Stimulated activated effector memory CD8-positive, alpha-beta T cell treated with anti-CD3 and anti-CD28 coated beads, Interleukin-12 subunit alpha, Interleukin-12 subunit beta, amount 100 ng/mL, for 72 hours (primary cell): Measurements from ENCODE around the gene PARP8.
A peak's percentile ranks its signal among the peaks of the same experiment; 100 is the strongest.
"Not testable (repeated sequence)": the region's sequence is repeated elsewhere in the genome, so short reads cannot be mapped to it uniquely, and the experiment has no call there.

ENCODE experiments used
- ATAC-seq: fragments of 150-1000 bp; cut with Tn5 transposase; 2 replicates; pipeline ENCODE4 v1.10.0; 2021
- DNase-seq, 2 donors: peaks; one replicate each; pipeline ENCODE4 v3.0.0; 2021 to 2022; ENCODE audit warnings: low spot score in 2 of 2
- H3K27ac Mint-ChIP-seq: one replicate; pipeline ENCODE4 v1.8.0; 2022; ENCODE audit warnings: mild to moderate bottlenecking, mixed read lengths
- H3K36me3 Mint-ChIP-seq: one replicate; pipeline ENCODE4 v1.8.0; 2022; ENCODE audit warnings: mild to moderate bottlenecking, mixed read lengths
- H3K4me1 Mint-ChIP-seq: one replicate; pipeline ENCODE4 v1.8.0; 2022; ENCODE audit warnings: mixed read lengths
- H3K4me3 Mint-ChIP-seq: one replicate; pipeline ENCODE4 v1.8.0; 2022; ENCODE audit warnings: mild to moderate bottlenecking, mixed read lengths
- H3K9me3 Mint-ChIP-seq: one replicate; pipeline ENCODE4 v1.8.0; 2022; ENCODE audit warnings: mixed read lengths

The PARP8 gene

DNA sequence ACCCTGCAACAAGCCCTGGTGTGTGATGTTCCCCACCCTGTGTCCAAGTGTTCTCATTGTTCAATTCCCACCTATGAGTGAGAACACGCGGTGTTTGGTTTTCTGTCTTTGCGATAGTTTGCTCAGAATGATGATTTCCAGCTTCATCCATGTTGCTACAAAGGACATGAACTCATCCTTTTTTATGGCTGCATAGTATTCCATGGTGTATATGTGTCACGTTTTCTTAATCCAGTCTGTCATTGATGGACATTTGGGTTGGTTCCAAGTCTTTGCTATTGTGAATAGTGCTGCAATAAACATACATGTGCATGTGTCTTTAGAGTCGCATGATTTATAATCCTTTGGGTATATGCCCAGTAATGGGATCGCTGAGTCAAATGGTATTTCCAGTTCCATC is 145.3 kb downstream of the PARP8 start:
- not testable (repeated sequence) for H3K27ac Mint-ChIP-seq, DNase-seq, H3K9me3 Mint-ChIP-seq, H3K4me3 Mint-ChIP-seq, ATAC-seq
- Mint-ChIP-seq H3K4me1 (peaks cover 19% of the 10 kb centered on the region), H3K36me3 (peaks cover 70% of the 10 kb centered on the region)

DNA sequence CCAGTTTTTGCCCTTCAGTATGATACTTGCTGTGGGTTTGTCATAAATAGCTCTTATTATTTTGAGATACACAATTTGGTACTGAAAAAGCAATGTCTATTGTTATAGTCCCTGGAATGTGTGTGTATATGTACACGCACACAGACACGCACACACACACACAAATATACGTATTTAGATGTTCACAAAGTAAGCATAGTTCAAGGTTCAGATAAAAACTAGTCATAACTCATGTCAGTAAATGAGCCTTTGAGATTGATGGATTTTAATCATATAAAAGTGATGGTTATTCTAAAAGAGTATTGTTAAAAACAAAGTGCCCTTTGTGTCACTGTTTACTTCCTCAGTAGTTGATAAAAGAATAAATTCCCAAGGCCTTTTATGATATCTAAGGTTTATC is 147.3 kb downstream of the PARP8 start:
- DNase-seq (no peak), ATAC-seq (no peak)
- Mint-ChIP-seq H3K36me3 (peaks cover 73% of the 10 kb centered on the region), H3K27ac (peak overlapping the region; percentile 17), H3K9me3 (no peaks in the 10 kb centered on the region), H3K4me1 (no peaks in the 10 kb centered on the region), H3K4me3 (no peak overlapping the region)

DNA sequence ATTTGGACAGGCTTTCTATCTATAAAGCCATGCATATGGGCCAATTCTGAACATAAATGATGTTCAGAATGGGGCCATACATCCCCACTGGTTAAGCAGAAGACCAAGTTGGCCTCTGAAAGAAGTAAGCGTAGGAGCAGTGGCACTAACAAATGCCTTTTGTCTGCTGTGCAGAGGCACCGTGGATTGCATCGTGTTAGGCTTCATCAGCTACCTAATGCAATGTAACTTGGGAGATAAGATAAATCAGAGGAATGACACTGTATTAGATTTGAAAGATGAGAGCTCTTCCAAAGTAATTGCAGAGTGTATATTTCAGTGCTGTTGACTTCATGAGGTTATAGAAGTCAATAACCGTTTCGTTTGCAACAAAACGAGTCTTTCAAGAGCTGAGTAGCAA is 148.1 kb downstream of the PARP8 start:
- DNase-seq: no peak
- H3K9me3 Mint-ChIP-seq: no peaks in the 10 kb centered on the region
- H3K4me1 Mint-ChIP-seq: no peaks in the 10 kb centered on the region
- no peak overlapping the region for H3K4me3 Mint-ChIP-seq
- H3K27ac Mint-ChIP-seq: peak overlapping the region; percentile 17
- H3K36me3 Mint-ChIP-seq: peaks cover 74% of the 10 kb centered on the region
- ATAC-seq: no peak

DNA sequence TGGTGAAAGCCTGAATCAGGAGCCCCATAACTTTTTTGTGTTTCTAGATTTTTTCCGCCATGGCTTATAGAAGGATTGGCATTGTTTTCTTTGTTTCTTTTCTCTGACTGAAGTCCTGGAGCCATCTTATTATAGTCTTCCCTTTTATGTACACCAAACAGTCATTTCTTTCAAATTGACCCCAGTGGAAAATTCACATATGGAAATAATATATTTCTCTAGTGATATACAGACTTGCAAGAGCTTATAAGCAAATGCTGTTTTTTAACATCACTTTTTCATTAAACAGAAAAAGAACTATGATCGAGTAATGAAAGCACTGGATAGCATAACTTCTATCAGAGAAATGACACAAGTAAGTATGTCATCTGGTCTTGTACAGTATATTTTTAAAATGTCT is 155.6 kb downstream of the PARP8 start:
- Mint-ChIP-seq H3K4me3 (no peak overlapping the region), H3K4me1 (peaks cover 6% of the 10 kb centered on the region), H3K27ac (peak overlapping the region; percentile 0), H3K36me3 (peaks cover 89% of the 10 kb centered on the region), H3K9me3 (no peaks in the 10 kb centered on the region)
- no peak for DNase-seq
- no peak for ATAC-seq

DNA sequence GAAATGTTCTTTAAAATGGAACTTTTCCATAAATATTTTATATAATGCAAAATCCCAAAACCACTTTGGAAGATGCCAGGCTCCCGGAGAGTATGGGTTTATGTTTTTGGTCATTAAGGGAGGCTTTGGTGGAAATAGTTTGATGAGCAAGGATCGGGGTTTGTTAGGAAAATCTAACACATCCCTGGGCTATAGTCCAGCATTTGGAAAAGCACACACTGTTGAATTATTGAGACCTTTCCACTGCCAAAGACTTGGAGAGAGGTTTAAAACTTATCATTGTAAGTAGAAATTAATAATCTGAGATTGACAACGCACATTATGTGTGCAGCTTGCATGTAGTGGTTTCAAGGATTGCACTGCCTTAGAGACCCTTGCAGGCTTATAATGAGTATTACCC is 156.3 kb downstream of the PARP8 start:
- no peak overlapping the region for H3K27ac Mint-ChIP-seq
- H3K4me1 Mint-ChIP-seq: peaks cover 6% of the 10 kb centered on the region
- no peak overlapping the region for H3K4me3 Mint-ChIP-seq
- peaks cover 89% of the 10 kb centered on the region for H3K36me3 Mint-ChIP-seq
- ATAC-seq (no peak), DNase-seq (no peak)
- H3K9me3 Mint-ChIP-seq: no peaks in the 10 kb centered on the region

DNA sequence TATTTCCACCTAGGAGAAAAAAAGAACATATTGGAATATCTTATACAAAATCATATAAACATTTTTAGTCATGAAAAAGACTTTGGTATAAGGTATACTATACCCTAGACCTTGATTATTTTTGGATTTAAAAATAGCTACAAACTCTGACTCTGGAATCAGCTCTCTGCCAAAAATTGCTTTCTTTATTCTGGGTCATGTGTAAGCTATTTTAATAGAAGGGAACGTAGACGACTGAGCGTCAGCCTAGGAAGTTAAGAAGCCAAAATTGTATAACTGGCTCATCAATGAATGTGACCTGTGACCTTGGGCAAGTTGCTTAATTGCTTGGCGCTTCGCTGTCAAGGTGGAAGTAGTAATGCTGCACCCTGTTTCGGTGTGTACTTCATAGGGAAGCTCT is 157.1 kb downstream of the PARP8 start:
- no peaks in the 10 kb centered on the region for H3K9me3 Mint-ChIP-seq
- H3K27ac Mint-ChIP-seq: peak overlapping the region; percentile 63
- DNase-seq: no peak
- H3K4me3 Mint-ChIP-seq: no peak overlapping the region
- peaks cover 89% of the 10 kb centered on the region for H3K36me3 Mint-ChIP-seq
- H3K4me1 Mint-ChIP-seq: peaks cover 6% of the 10 kb centered on the region
- ATAC-seq: no peak

DNA sequence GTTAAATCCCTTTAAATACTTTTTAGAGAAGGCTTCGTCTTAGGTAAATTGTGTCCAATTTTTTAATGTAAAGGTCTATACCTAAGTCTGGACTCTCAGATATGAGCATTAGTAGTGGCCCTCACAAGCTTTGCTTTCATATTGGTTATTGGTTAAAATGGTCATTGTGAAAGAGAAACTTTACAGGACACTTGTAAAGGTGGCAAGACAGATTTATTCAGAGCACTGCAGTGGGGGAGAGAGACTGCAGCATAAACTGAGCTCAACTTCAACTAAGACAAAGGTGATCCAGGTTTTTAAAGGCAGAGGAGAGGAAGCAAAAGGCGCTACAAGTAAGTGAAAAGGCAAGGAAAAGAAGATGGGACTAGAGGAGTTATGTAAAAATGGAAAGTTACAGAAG is 157.7 kb downstream of the PARP8 start:
- H3K36me3 Mint-ChIP-seq: peaks cover 92% of the 10 kb centered on the region
- H3K4me1 Mint-ChIP-seq: peaks cover 6% of the 10 kb centered on the region
- H3K27ac Mint-ChIP-seq: peak overlapping the region; percentile 63
- ATAC-seq (no peak), DNase-seq (no peak)
- H3K9me3 Mint-ChIP-seq: no peaks in the 10 kb centered on the region
- no peak overlapping the region for H3K4me3 Mint-ChIP-seq

DNA sequence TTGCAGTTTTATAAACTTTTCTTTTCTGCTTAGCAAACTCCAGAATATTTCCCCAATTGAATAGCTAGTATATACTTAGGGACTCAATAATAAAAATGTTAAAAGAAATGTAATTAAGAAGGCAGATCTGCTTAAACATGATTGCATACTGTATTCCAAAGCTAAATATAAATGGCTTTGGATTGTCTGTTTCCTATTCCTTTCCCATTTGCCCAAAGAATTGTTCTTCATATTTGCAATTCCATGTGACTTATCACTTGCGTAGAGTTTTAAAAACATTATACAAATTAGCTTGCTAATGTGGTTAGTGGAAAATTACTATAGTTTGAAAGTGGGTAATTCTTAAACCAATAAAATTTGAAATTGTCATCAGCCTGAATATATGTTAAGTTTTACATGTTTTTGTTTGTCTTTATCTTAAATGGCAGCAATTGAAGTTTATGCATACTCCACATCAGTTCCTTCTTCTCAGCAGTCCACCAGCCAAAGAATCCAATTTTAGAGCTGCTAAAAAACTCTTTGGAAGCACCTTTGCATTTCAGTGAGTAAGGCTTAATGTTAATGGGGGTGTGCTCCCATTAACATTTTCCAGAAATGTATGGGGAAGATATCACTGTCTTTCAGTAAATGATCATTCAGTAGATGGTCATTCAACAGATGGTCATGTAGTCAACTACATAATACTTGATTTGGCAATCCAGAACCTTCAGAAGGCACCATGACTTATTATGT is 161.2 kb downstream of the PARP8 start:
- no peak overlapping the region for H3K4me3 Mint-ChIP-seq
- H3K4me1 Mint-ChIP-seq: peaks cover 6% of the 10 kb centered on the region
- H3K27ac Mint-ChIP-seq: peak overlapping the region; percentile 26
- peaks cover 100% of the 10 kb centered on the region for H3K36me3 Mint-ChIP-seq
- DNase-seq: no peak
- ATAC-seq: no peak
- no peaks in the 10 kb centered on the region for H3K9me3 Mint-ChIP-seq

DNA sequence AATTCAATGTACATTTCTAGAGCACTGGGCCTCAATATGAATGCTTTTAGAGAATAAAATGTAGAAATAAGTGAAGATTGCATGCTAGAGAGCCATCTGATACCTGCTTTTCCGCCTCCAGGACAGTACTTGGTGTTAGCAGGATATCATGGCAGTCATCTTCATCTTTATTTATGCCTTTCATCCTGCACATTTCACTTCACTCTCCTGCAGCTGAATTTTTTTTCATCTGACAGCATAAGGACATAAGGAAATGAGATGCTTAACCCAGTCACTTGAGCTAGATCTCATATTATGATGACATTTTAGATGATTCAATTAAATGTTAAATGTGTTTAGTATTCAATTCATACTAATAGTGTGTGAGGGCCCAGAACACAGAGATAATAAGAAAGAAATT is 162.6 kb downstream of the PARP8 start:
- peaks cover 5% of the 10 kb centered on the region for H3K4me1 Mint-ChIP-seq
- no peak overlapping the region for H3K4me3 Mint-ChIP-seq
- DNase-seq (no peak), ATAC-seq (no peak)
- peak overlapping the region; percentile 26 for H3K27ac Mint-ChIP-seq
- peaks cover 100% of the 10 kb centered on the region for H3K36me3 Mint-ChIP-seq
- no peaks in the 10 kb centered on the region for H3K9me3 Mint-ChIP-seq

DNA sequence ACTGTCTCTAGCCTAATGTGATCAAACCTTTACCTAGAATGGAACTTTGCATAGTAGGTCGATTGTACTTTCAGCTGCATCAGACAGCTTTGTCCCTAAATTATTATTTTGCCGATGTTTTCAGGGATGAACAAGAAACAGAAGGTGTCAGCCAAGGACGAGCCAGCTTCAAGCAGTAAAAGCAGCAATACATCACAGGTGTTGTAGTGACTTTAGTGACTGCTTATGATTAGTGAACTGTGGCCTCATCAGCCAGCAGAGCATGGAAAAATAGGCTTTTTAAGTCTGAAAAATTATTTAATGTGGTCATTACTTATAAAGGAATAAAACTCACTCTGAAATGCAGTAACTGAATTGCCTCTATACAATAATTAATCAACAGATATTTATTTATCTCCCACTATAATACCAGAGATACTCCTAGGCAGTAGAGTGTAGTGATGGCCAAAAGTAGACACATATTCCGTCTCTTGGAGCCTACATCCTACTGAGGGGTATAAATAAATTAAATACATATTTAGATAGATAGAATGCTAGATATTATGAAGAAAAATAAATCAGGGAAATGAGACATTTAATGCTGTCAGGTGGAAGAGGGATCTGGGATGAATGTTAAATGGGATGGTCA is 166.3 kb downstream of the PARP8 start:
- no peak for DNase-seq
- Mint-ChIP-seq H3K27ac (no peak overlapping the region), H3K4me3 (no peak overlapping the region), H3K9me3 (no peaks in the 10 kb centered on the region), H3K4me1 (no peaks in the 10 kb centered on the region), H3K36me3 (peaks cover 99% of the 10 kb centered on the region)
- ATAC-seq: no peak

DNA sequence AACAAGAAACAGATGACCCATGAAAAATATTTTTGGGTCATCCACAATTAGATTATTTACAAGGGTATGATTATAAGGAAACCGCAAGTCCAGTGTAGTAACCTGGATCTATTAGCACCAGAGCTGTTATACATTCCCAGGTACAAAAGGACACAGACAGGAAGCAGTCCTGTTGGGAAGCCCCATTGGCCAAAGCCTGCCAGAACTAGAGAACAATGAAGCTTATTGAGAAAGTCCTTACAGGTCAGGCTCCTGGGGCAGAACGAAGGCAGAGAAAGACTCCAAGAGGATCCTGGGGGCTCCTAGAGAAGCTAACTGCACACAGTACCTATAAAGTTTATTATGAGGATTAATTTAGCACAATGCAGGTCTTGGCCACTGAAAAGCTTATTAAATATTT is 169.9 kb downstream of the PARP8 start:
- Mint-ChIP-seq H3K27ac (peak overlapping the region; percentile 46), H3K9me3 (no peaks in the 10 kb centered on the region), H3K4me1 (no peaks in the 10 kb centered on the region), H3K4me3 (no peak overlapping the region), H3K36me3 (peaks cover 96% of the 10 kb centered on the region)
- DNase-seq (no peak), ATAC-seq (no peak)

DNA sequence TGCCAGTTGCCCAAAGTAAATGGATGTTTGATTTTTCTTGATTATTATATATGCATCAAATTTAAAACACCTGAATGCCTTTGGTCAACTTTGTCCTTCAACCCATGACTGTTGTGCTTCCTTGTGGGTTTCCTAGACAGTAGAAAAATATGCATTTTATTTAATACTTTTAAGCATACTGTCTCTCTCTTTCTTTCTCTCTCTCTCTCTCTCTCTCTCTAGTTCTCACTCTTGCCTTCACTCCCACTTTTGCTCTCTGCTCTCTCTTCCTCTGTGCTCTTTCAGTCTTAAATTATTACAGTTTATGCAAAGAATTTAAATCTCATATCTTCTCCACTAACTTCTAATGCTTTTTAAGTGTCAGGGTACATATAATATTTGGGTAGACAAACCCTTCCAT is 173.0 kb downstream of the PARP8 start:
- Mint-ChIP-seq H3K36me3 (peaks cover 96% of the 10 kb centered on the region), H3K4me3 (no peak overlapping the region), H3K27ac (peak overlapping the region; percentile 2), H3K9me3 (no peaks in the 10 kb centered on the region), H3K4me1 (no peaks in the 10 kb centered on the region)
- DNase-seq (no peak), ATAC-seq (no peak)

DNA sequence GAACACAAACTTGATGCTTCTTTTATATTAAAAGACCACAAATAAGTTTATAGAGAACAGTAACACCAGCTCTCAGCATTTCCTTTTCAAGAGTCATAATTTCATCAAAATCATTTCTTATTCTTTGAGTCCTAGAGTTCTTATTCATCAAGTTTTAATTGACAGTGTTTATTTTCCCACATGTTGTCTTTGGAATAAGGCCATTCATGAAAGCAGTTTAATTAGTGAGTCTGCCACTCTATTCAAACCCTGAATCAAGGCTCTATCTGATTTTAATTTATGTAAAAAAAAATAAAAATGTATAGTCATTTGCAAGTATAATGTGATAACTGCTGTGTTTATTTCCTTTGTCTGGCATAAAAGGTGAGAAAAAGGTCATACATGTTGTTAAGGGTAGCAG is 176.7 kb downstream of the PARP8 start:
- Mint-ChIP-seq H3K27ac (no peak overlapping the region), H3K4me3 (no peak overlapping the region), H3K9me3 (no peaks in the 10 kb centered on the region), H3K36me3 (peaks cover 65% of the 10 kb centered on the region), H3K4me1 (no peaks in the 10 kb centered on the region)
- DNase-seq (no peak), ATAC-seq (no peak)

DNA sequence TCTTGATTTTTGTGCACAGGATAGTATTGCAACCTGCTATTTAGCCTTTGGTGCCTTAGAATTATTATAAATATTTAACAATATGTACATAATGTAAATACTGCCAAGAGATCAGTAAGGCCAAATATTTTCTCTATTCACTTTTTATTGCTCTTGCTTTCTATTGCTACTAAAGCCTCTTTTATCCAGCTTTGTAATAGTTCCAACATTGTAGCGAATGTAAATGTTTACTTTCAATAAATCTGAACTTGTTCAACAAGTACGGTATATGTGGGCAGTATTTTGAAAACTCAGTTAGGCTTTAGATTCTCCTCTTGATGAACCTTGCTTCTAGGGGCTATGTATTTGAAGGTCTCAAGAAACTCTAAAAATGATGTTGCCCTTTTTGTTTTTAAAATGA is 179.8 kb downstream of the PARP8 start:
- Mint-ChIP-seq H3K36me3 (peaks cover 36% of the 10 kb centered on the region), H3K27ac (no peak overlapping the region), H3K9me3 (no peaks in the 10 kb centered on the region), H3K4me1 (no peaks in the 10 kb centered on the region), H3K4me3 (no peak overlapping the region)
- no peak for DNase-seq
- no peak for ATAC-seq

DNA sequence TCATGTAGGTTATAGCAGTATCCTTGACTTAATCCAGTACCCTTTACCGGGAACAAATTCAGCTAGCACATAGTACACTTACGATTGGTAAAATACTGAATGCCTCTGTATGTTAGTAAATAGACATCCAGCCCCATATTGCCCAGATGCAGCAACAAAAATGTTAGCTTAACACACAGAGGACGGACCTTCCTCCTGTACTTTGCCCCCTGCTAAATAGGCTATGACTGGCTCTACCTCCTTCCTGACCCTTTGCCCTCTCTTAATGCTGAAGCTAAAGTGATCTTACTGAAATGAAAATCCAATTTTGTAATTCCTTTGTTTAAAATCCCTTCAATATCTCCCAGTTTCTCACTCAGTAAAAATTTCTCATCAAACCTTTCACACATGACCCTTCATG is 183.1 kb downstream of the PARP8 start:
- Mint-ChIP-seq H3K36me3 (peaks cover 4% of the 10 kb centered on the region), H3K9me3 (no peaks in the 10 kb centered on the region), H3K4me1 (peaks cover 8% of the 10 kb centered on the region), H3K27ac (no peak overlapping the region), H3K4me3 (no peak overlapping the region)
- ATAC-seq (no peak), DNase-seq (no peak)

DNA sequence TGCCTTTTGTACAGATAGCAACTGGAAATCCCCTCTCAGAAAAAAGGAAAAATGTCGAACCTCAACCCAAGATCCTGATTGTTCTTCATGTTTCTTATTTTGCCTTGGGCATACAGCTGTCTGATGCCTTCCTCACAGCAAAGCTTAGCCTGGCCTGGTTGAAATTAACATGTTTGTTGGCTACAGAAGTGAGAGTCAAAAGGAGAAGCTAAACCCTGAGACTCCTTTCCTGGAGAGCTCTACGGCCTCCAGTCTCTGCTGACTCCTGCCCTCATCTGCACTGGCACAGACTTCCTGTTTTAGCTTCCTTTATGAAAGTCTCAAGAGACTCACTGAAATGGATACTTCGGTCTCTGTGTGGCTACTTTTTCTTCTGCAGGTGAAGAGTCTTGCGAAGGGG is 186.7 kb downstream of the PARP8 start:
- H3K9me3 Mint-ChIP-seq: no peaks in the 10 kb centered on the region
- H3K4me3 Mint-ChIP-seq: no peak overlapping the region
- peaks cover 8% of the 10 kb centered on the region for H3K4me1 Mint-ChIP-seq
- peak overlapping the region; percentile 38 for H3K27ac Mint-ChIP-seq
- no peaks in the 10 kb centered on the region for H3K36me3 Mint-ChIP-seq
- no peak for DNase-seq
- peak; percentile 57 for ATAC-seq
